HepG2 (cell line): Measurements from ENCODE around the gene RPL36. TPM values are rescaled to one million over a fixed set of nuclear protein-coding genes. Genes with fewer than 3 reads are reported as not detected.

Experiments
- ATAC-seq: fragments of 200-7000 bp; cut with Tn5 transposase; 3 replicates; pipeline ENCODE4 v1.9.1; 2020; ENCODE audit warnings: mild to moderate bottlenecking, moderate library complexity
- BruUV-seq: library from RNA; stranded (reverse); fragments of 400-500 nt; replicated peaks from 2 replicates; lab custom pipeline; 2021; lab: Mats Ljungman, UMichigan
- CTCF ChIA-PET: fragments of 300-600 bp; formaldehyde crosslinking; extraction: SDS; loops from one replicate; lab custom pipeline; 2021; ENCODE audit warnings: low total read pairs, inconsistent platforms, low intra/inter-chr PET ratio; lab: Yijun Ruan, JAX
- POLR2A ChIA-PET: fragments of 350-600 bp; sonication (Branson Sonifier 250); formaldehyde crosslinking; loops from one replicate; lab custom pipeline; 2020; ENCODE audit warnings: antibody characterized with exemption, inconsistent platforms; lab: Yijun Ruan, JAX
- DNase-seq: peaks from one replicate; pipeline ENCODE4 v3.0.0-alpha.2; 2015; ENCODE audit warnings: low spot score
- FAIRE-seq: peaks from 3 replicates; lab custom pipeline; 2011; peaks lifted over from hg19 to GRCh38; lab: Jason Lieb, UNC
- H2AFZ ChIP-seq: one replicate; pipeline ENCODE4 v1.6.1; 2011; ENCODE audit warnings: low read length, inconsistent platforms
- H3K27ac ChIP-seq: fragments of 300-600 bp; 3 replicates; pipeline ENCODE4 v1.8.0; 2011; ENCODE audit warnings: mixed run types, mild to moderate bottlenecking, mixed read lengths, low read length, inconsistent platforms; ENCODE audit not compliant: insufficient read depth; ENCODE audit errors: extremely low read length
- H3K27me3 ChIP-seq, 2 experiments: fragments of 200-600 bp in 1 of 2; 2 replicates in 1 of 2; 3 replicates in 1 of 2; pipeline versions ENCODE4 v1.6.0 to v1.8.0; 2011; ENCODE audit warnings: low read length in 2 of 2, mild to moderate bottlenecking in 2 of 2, moderate library complexity in 2 of 2, inconsistent platforms in 1 of 2; ENCODE audit not compliant: insufficient read depth in 2 of 2, control insufficient read depth in 1 of 2
- H3K36me3 ChIP-seq, 2 experiments: fragments of 200-600 bp in 1 of 2; replicated peaks in 1 of 2; 2 replicates in 1 of 2; 3 replicates in 1 of 2; pipeline versions ENCODE4 v1.5.1 to v1.8.0; 2011; ENCODE audit warnings: low read length in 2 of 2, inconsistent platforms in 1 of 2; ENCODE audit not compliant: insufficient read depth in 2 of 2, control insufficient read depth in 1 of 2
- H3K4me1 ChIP-seq: 2 replicates; pipeline ENCODE4 v1.5.1; 2012; ENCODE audit warnings: low read length, inconsistent platforms; ENCODE audit not compliant: insufficient read depth
- H3K4me2 ChIP-seq: 2 replicates; pipeline ENCODE4 v1.6.0; 2011; ENCODE audit warnings: low read depth, low read length, inconsistent platforms
- H3K4me3 ChIP-seq, 3 experiments: fragments of 200-600 bp in 1 of 3; sonication (generic), shearing (Covaris generic) in 1 of 3; replicated peaks in 1 of 3; 2 replicates each; pipeline ENCODE4 v1.5.1; 2011 to 2016; ENCODE audit warnings: low read length in 3 of 3, inconsistent platforms in 2 of 3, low read depth in 2 of 3, mild to moderate bottlenecking in 2 of 3, control low read depth in 1 of 3, mixed read lengths in 1 of 3; ENCODE audit not compliant: insufficient read depth in 1 of 3
- H3K79me2 ChIP-seq: one replicate; pipeline ENCODE4 v1.6.1; 2011; ENCODE audit warnings: low read length, inconsistent platforms; ENCODE audit not compliant: insufficient read depth
- H3K9ac ChIP-seq: 2 replicates; pipeline ENCODE4 v1.6.0; 2011; ENCODE audit warnings: mild to moderate bottlenecking, low read depth, low read length, inconsistent platforms; ENCODE audit not compliant: insufficient read depth
- H3K9me3 ChIP-seq: 2 replicates; pipeline ENCODE4 v1.5.1; 2012; ENCODE audit warnings: mild to moderate bottlenecking, low read length
- H4K20me1 ChIP-seq: 2 replicates; pipeline ENCODE4 v1.6.0; 2011; ENCODE audit warnings: inconsistent platforms, mild to moderate bottlenecking, low read length, moderate library complexity; ENCODE audit not compliant: insufficient read depth
- HNRNPH1 ChIP-seq: fragments of 200-400 bp; formaldehyde crosslinking; optimal IDR thresholded peaks from 2 replicates; pipeline ENCODE3; 2017; ENCODE audit warnings: mild to moderate bottlenecking, low read depth, low read length
- SMAD3 ChIP-seq: sonication (generic); formaldehyde crosslinking; IDR thresholded peaks from 2 replicates; pipeline ENCODE4 v1.4.0; 2020; ENCODE audit warnings: missing genetic modification reagents
- WGBS: methylation state at CpG from one replicate; pipeline ENCODE4 v1.1.6; 2017; ENCODE audit warnings: low lambda C conversion rate; 5-methylcytosine and 5-hydroxymethylcytosine counted together
- in situ Hi-C: cut with HindIII; loops from 2 replicates; pipeline ENCODE4 v1.10.0; 2017; ENCODE audit warnings: low pct_unique_long_range_greater_than_20kb; ENCODE audit not compliant: extremely low pct_ligation_motif_present
- intact Hi-C: fragments of 100-400 bp; cut with micrococcal nuclease; formaldehyde crosslinking; loops from one replicate; pipeline ENCODE4 v1.10.0; 2022; ENCODE audit not compliant: unreplicated experiment
- polyA plus RNA-seq, 8 experiments: library from polyadenylated mRNA; depleted of rRNA in 3 of 8; stranded (reverse) in 7 of 8; unstranded in 1 of 8; fragments of >200 nt; fragmentation: Illumina TruSeq in 4 of 8; extraction: Trizol in 4 of 8; gene quantifications; 2 replicates each; pipeline versions ENCODE4 v1.2.1 to v1.2.3, GENCODE V29; 2011 to 2016; ENCODE audit warnings: low read depth in 4 of 8, missing spikeins in 1 of 8, mixed read lengths in 1 of 8; ENCODE audit not compliant: insufficient read depth in 1 of 8
- total RNA-seq, 5 experiments: library from RNA; depleted of rRNA; stranded (reverse); fragments of >200 nt; fragmentation: Illumina TruSeq; extraction: Trizol; gene quantifications; 2 replicates each; pipeline ENCODE4 v1.2.3, GENCODE V29; 2016; ENCODE audit warnings: low read depth in 1 of 5
- TF ChIP-seq, protein P1 (sequence below): sonication (generic); formaldehyde crosslinking; conservative IDR thresholded peaks from 2 replicates; pipeline ENCODE4 v1.5.0; 2020; ENCODE audit warnings: missing genetic modification reagents
- TF ChIP-seq, protein P2 (sequence below): sonication (generic); formaldehyde crosslinking; IDR thresholded peaks from 2 replicates; pipeline ENCODE4 v1.9.0; 2021; ENCODE audit warnings: missing genetic modification reagents, borderline replicate concordance
- TF ChIP-seq, protein P3 (sequence below): sonication (generic); formaldehyde crosslinking; IDR thresholded peaks from 2 replicates; pipeline ENCODE4 v1.5.0; 2020; ENCODE audit warnings: mild to moderate bottlenecking, missing genetic modification reagents
- TF ChIP-seq, protein P4 (sequence below): IDR thresholded peaks from 2 replicates; pipeline ENCODE4 v1.6.1; 2016; ENCODE audit warnings: missing compliant biosample characterization, missing genetic modification reagents, borderline replicate concordance

Gene RPL36
- total and polyA plus RNA-seq, 2 of the 13 experiments (the other 11 are each of a cell fraction or from before 2014, with no cell fraction given) = 706 to 740 TPM

DNA sequence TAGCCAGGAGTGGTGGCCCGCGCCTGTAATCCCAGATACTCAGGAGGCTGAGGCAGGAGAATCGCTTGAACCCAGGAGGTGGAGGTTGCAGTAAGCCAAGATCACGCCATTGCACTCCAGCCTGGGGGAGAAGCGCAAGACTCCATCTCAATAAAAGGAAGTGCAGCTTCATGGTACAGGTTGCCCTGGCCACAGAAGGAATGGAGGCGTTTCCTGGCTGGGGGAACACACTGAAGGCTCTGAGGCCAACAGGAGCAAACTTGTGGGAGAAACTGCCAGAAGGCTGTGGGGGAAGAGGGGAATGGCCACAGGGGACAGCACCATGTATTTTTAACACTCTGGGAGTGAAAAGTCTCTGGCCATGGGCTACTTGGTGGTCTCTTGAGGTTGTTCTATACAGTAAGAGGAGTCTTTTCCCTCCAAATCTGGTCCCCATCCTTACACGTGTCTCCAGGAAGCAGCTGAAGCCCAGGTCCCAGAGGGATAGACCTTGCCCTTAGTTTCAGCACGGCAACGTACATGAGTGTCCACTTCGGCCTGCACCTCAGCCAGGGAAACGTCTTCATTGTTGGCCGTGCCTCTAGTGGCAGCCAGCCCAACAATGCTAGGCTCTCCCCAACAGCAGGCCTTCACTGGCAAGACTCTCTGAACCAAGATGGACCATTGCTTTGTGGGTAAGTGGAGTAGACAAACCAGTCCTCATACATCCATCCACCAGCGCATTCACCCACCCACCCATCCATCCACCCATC is 17.2 kb upstream of the RPL36 start:
- WGBS = 96% methylated on average over 13 of the region's 13 CpGs
- H3K9ac ChIP-seq = no peak overlapping the region
- H3K27ac ChIP-seq = no peak overlapping the region
- H3K4me3 ChIP-seq = no peak overlapping the region
- peaks cover 3% of the 10 kb centered on the region for H3K4me1 ChIP-seq
- H4K20me1 ChIP-seq = no peaks in the 10 kb centered on the region
- ChIA-PET POLR2A (no interaction called here), CTCF (no interaction called here)
- H3K4me2 ChIP-seq = no peak overlapping the region
- no peak for TF ChIP-seq SMAD3 (CRISPR knock-in tag)
- TF ChIP-seq, protein P1, sequence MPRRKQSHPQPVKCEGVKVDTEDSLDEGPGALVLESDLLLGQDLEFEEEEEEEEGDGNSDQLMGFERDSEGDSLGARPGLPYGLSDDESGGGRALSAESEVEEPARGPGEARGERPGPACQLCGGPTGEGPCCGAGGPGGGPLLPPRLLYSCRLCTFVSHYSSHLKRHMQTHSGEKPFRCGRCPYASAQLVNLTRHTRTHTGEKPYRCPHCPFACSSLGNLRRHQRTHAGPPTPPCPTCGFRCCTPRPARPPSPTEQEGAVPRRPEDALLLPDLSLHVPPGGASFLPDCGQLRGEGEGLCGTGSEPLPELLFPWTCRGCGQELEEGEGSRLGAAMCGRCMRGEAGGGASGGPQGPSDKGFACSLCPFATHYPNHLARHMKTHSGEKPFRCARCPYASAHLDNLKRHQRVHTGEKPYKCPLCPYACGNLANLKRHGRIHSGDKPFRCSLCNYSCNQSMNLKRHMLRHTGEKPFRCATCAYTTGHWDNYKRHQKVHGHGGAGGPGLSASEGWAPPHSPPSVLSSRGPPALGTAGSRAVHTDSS (CRISPR knock-in tag) = no peak
- TF ChIP-seq, protein P2, sequence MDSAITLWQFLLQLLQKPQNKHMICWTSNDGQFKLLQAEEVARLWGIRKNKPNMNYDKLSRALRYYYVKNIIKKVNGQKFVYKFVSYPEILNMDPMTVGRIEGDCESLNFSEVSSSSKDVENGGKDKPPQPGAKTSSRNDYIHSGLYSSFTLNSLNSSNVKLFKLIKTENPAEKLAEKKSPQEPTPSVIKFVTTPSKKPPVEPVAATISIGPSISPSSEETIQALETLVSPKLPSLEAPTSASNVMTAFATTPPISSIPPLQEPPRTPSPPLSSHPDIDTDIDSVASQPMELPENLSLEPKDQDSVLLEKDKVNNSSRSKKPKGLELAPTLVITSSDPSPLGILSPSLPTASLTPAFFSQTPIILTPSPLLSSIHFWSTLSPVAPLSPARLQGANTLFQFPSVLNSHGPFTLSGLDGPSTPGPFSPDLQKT = no peak
- FAIRE-seq (no peak), DNase-seq (no peak), ATAC-seq (no peak)
- in situ Hi-C loops = no loop called here
- H3K79me2 ChIP-seq = no peaks in the 10 kb centered on the region
- no TSS peak for BruUV-seq
- H3K36me3 ChIP-seq = peaks cover 12 to 18% of the 10 kb centered on the region in 2 experiments; a peak in 4 of 5 replicates
- no peaks in the 10 kb centered on the region for H3K27me3 ChIP-seq
- no peaks in the 10 kb centered on the region for H3K9me3 ChIP-seq
- H2AFZ ChIP-seq = no peak overlapping the region
- intact Hi-C loops = no loop called here

DNA sequence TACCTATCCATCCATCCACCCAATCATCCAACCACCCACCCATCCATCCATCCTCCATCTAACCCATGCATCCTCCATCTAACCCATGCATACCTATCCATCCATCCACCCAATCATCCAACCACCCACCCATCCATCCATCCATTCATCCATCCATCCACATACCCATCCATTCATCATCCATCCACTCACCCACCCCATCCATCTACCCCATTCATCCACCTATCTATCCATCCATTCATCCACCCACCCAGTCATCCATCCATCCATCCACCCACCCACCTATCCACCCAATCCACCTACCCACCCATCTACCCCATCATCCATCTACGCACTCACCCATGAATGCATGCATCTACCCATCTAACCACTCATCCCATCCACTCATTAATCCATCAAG is 16.3 kb upstream of the RPL36 start:
- Histone ChIP-seq H3K79me2 (no peaks in the 10 kb centered on the region), H3K36me3 (peaks cover 10 to 16% of the 10 kb centered on the region in 2 experiments; a peak in 4 of 5 replicates), H2AFZ (no peak overlapping the region), H3K4me1 (peaks cover 9% of the 10 kb centered on the region), H3K9ac (no peak overlapping the region), H3K4me3 (no peak overlapping the region), H3K9me3 (no peaks in the 10 kb centered on the region), H3K27me3 (no peaks in the 10 kb centered on the region), H4K20me1 (no peaks in the 10 kb centered on the region), H3K27ac (no peak overlapping the region), H3K4me2 (no peak overlapping the region)
- CTCF ChIA-PET = no interaction called here
- no TSS peak for BruUV-seq
- FAIRE-seq (no peak), ATAC-seq (no peak), DNase-seq (no peak)
- no peak for TF ChIP-seq HNRNPH1
- TF ChIP-seq, protein P3, sequence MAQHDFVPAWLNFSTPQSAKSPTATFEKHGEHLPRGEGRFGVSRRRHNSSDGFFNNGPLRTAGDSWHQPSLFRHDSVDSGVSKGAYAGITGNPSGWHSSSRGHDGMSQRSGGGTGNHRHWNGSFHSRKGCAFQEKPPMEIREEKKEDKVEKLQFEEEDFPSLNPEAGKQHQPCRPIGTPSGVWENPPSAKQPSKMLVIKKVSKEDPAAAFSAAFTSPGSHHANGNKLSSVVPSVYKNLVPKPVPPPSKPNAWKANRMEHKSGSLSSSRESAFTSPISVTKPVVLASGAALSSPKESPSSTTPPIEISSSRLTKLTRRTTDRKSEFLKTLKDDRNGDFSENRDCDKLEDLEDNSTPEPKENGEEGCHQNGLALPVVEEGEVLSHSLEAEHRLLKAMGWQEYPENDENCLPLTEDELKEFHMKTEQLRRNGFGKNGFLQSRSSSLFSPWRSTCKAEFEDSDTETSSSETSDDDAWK = no peak
- TF ChIP-seq, protein P4, sequence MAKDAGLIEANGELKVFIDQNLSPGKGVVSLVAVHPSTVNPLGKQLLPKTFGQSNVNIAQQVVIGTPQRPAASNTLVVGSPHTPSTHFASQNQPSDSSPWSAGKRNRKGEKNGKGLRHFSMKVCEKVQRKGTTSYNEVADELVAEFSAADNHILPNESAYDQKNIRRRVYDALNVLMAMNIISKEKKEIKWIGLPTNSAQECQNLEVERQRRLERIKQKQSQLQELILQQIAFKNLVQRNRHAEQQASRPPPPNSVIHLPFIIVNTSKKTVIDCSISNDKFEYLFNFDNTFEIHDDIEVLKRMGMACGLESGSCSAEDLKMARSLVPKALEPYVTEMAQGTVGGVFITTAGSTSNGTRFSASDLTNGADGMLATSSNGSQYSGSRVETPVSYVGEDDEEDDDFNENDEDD (CRISPR knock-in tag) = no peak
- 98% methylated on average over 1 of the region's 1 CpG for WGBS
- in situ Hi-C loops (no loop called here), intact Hi-C loops (no loop called here)
- POLR2A ChIA-PET = no interaction called here
